ENCODE measurements around the gene TOPBP1.

Gene TOPBP1

GRCh38 chr3:133607816-133608215, 53.9 kb downstream of the TOPBP1 start:
- peak; percentile 23 to 70 (median 51) for DNase-seq

- no peak for DNase-seq
These were observed 54.8 kb downstream of the TOPBP1 start for GRCh38 chr3:133606902-133607301.

GRCh38 chr3:133606342-133606741, 55.4 kb downstream of the TOPBP1 start:
- no peak for DNase-seq

- DNase-seq = no peak
These were observed 61.1 kb downstream of the TOPBP1 start for GRCh38 chr3:133600572-133601081.

GRCh38 chr3:133599280-133599679, 62.5 kb downstream of the TOPBP1 start:
- no peak for DNase-seq

- no peak for DNase-seq
These were observed 63.3 kb downstream of the TOPBP1 start for GRCh38 chr3:133598405-133598804.

GRCh38 chr3:133595341-133595740, 66.4 kb downstream of the TOPBP1 start:
- peak in 1 of 4 experiments; percentile 23 for DNase-seq

- no peak for DNase-seq
These were observed 68.5 kb downstream of the TOPBP1 start for GRCh38 chr3:133593243-133593642.

- DNase-seq = no peak
These were observed 68.9 kb downstream of the TOPBP1 start for GRCh38 chr3:133592843-133593242.

GRCh38 chr3:133591271-133591742, 70.4 kb downstream of the TOPBP1 start:
- no peak for DNase-seq

GRCh38 chr3:133589503-133589902, 72.2 kb downstream of the TOPBP1 start:
- no peak for DNase-seq

- no peak for DNase-seq
These were observed 72.8 kb downstream of the TOPBP1 start for GRCh38 chr3:133588784-133589465.

- DNase-seq = no peak
These were observed 73.7 kb downstream of the TOPBP1 start for GRCh38 chr3:133588035-133588434.

- no peak for DNase-seq
These were observed 78.3 kb downstream of the TOPBP1 start for GRCh38 chr3:133583396-133583795.

- DNase-seq = peak in 3 of 4 experiments; percentile 10 to 41 (median 31)
These were observed 83.1 kb downstream of the TOPBP1 start for GRCh38 chr3:133578548-133579191.

GRCh38 chr3:133576169-133576568, 85.6 kb downstream of the TOPBP1 start:
- peak in 2 of 4 experiments; percentile 35 to 39 for DNase-seq

- peak in 3 of 4 experiments; percentile 38 to 52 (median 43) for DNase-seq
These were observed 86.7 kb downstream of the TOPBP1 start for GRCh38 chr3:133575086-133575485.

GRCh38 chr3:133574260-133574881, 87.4 kb downstream of the TOPBP1 start:
- peak; percentile 81 to 90 (median 87) for DNase-seq

- no peak for DNase-seq
These were observed 88.0 kb downstream of the TOPBP1 start, which contains the start of gene CDV3 for GRCh38 chr3:133573629-133574194. Gene CDV3 (plus strand): TSS chr3:133573686. CDS start chr3:133574045, 359 bp downstream.

GRCh38 chr3:133573054-133573628, 88.6 kb downstream of the TOPBP1 start:
- peak; percentile 100 for DNase-seq

- peak; percentile 63 to 94 (median 80) for DNase-seq
These were observed 89.3 kb downstream of the TOPBP1 start for GRCh38 chr3:133572158-133573053.

Measured in suppressor macrophage (primary cell).